KOPT-K1 (cell line): ENCODE results near the gene SLC26A9.

Source experiments
- H3K27ac ChIP-seq: fragments of 200-600 bp; sonication (generic); 2 replicates; pipeline ENCODE4 v1.5.1; 2016; ENCODE audit warnings: antibody characterized with exemption, mild to moderate bottlenecking, low read depth, low read length; ENCODE audit not compliant: poor library complexity, severe bottlenecking
- H3K36me3 ChIP-seq: fragments of 200-600 bp; sonication (generic); 2 replicates; pipeline ENCODE4 v1.5.1; 2017; ENCODE audit warnings: antibody characterized with exemption, mild to moderate bottlenecking, low read length, moderate library complexity; ENCODE audit not compliant: insufficient read depth
- H3K9me3 ChIP-seq: fragments of 200-600 bp; sonication (generic); 2 replicates; pipeline ENCODE4 v1.5.1; 2017; ENCODE audit warnings: antibody characterized with exemption, low read length, mild to moderate bottlenecking; ENCODE audit not compliant: insufficient read depth, poor library complexity, severe bottlenecking

The SLC26A9 gene, protein sequence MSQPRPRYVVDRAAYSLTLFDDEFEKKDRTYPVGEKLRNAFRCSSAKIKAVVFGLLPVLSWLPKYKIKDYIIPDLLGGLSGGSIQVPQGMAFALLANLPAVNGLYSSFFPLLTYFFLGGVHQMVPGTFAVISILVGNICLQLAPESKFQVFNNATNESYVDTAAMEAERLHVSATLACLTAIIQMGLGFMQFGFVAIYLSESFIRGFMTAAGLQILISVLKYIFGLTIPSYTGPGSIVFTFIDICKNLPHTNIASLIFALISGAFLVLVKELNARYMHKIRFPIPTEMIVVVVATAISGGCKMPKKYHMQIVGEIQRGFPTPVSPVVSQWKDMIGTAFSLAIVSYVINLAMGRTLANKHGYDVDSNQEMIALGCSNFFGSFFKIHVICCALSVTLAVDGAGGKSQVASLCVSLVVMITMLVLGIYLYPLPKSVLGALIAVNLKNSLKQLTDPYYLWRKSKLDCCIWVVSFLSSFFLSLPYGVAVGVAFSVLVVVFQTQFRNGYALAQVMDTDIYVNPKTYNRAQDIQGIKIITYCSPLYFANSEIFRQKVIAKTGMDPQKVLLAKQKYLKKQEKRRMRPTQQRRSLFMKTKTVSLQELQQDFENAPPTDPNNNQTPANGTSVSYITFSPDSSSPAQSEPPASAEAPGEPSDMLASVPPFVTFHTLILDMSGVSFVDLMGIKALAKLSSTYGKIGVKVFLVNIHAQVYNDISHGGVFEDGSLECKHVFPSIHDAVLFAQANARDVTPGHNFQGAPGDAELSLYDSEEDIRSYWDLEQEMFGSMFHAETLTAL

DNA sequence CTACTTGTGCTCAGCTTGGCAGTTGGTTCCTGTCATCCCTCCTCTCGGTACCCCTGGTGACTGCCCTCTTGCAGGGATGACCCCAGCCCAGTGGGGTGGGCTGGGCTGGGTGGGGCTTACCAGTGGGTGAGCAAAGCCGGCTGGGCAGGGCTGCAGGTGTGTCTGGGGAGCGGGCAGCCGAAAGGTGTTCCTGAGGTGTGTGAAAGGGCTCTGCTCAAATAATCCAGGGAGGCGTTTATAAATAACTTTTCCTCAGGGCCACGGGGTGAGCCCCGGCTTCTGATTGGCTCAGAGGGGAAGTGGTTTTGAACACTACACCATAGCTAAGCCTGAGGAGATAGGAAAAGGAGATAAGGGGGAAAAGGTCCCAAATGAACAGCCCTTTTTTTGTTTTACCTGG lies at the start of gene SLC26A9:
TSS of gene SLC26A9 (minus strand) at position 212 of the 400 bp plus-strand sequence. CDS start 7,636 bp downstream, outside the sequence.
- H3K9me3 ChIP-seq = no peaks in the 10 kb centered on the region
- H3K27ac ChIP-seq = no peak within 1 kb of the TSS

DNA sequence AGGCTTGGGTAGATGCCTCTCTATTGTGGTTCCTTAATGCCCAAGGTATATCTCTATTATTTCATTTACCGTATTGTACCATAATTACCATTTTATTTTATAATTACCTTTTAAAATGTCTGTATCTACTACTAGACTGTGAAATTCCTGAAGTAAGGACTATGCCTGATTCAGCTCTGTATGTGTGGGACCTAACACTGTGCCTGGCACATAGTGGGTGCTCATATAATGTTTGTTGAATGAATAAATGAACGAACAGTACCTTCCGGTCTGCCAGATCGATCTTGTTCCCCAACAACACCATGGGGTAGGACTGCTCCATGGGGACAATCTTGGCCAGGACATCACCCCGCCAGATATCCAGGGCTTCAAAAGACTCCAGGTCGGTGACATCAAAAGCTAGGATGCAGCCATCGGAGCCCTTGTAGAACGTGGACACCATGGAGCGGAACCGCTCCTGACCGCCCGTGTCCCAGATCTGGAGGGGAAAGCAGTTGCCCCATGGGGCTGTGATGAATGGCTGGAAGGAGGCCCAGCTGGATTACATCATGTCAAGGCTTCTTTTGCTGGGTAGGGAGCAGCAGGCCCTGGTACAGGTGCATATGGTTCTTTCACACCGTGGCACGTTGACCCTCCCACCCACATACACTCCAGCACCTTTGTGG lies 49.1 kb upstream of the SLC26A9 start:
- Histone ChIP-seq H3K36me3 (no peaks in the 10 kb centered on the region), H3K27ac (no peak overlapping the region), H3K9me3 (no peaks in the 10 kb centered on the region)

More for the DNA sequence above, at the start of gene SLC26A9:
- H3K36me3 ChIP-seq = no peaks in the 10 kb centered on the region

DNA sequence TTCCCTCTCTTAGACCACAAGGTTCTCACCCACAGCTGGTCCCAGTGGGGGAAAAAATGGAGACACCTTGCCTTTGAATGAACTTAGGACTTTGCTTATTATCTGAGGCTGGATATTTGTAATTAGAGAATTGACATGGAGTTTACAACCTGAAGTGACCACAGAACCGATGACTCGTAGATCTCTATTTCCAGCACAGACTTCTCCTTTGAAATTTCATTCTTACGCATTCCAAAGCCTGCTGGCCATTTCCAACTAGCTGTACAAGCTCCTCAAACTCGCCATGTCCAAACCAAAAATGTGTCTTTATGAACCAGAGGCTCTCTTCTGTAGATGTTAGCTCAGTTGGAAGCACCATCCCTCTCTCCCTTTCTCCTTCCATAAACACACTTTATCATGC lies 48.0 kb upstream of the SLC26A9 start:
- no peaks in the 10 kb centered on the region for H3K36me3 ChIP-seq
- H3K9me3 ChIP-seq = no peaks in the 10 kb centered on the region
- H3K27ac ChIP-seq = no peak overlapping the region

DNA sequence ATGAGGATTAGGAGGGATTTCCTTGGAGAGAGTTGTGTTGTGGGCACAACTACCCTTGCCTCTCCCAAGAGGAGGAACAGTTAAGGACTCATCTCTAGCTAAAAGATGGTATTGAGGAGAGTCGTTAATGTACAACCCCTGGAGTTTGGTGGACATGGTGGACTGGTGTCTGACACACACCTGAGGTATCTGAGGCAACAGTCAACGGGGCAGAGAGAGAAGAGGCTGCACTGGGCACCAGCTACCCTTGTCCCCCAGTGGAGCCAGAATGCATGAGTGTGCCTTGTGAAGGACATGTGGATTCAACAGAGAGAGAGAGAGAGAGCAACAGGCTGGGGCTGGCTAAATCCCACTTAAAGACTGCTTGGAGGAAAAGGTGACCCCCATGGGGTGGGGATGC lies 47.0 kb upstream of the SLC26A9 start:
- Histone ChIP-seq H3K36me3 (no peaks in the 10 kb centered on the region), H3K9me3 (no peaks in the 10 kb centered on the region), H3K27ac (no peak overlapping the region)

DNA sequence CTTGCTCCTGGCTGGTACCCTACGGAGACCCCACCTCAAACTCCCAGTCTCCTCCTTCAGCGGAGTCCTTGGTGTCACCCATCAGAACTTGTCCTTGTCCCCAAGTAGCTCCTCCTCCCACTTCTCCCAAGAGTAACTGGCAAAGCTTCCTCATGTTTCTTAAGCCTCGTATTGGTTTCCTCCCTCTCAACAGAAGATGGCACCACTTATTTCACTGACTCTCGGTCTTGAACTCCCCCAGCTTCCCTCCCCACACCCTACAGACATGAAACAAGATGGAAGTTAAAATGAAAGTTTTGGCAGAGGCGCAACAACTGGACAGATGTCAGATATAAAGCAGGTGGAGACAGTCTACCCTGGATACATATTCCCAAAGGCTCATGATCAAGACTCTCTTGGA lies 46.5 kb upstream of the SLC26A9 start:
- H3K36me3 ChIP-seq = no peaks in the 10 kb centered on the region
- H3K27ac ChIP-seq = no peak overlapping the region

DNA sequence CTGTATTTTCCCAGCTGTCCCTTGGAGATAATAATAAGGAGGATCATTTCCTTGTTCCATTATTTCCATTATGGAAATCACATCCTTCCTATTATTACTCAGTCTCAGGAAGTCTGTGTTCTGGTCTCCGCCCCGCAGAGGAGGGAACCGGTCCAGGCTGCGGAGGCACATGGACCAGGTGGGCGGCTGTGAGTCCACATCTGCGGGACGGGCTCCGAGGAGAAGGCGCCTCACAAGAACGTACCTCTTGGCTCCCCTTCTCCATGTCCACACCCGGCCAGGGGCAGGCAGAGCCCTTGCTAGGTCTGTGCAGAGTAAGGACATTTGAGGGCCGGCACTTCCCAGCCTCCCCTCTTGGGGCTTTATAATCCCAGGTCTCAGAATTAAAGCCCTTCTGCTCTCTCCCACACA lies 45.3 kb upstream of the SLC26A9 start:
- Histone ChIP-seq H3K36me3 (no peaks in the 10 kb centered on the region), H3K9me3 (no peaks in the 10 kb centered on the region), H3K27ac (no peak overlapping the region)

More for the DNA sequence above, 46.5 kb upstream of the SLC26A9 start:
- no peaks in the 10 kb centered on the region for H3K9me3 ChIP-seq

DNA sequence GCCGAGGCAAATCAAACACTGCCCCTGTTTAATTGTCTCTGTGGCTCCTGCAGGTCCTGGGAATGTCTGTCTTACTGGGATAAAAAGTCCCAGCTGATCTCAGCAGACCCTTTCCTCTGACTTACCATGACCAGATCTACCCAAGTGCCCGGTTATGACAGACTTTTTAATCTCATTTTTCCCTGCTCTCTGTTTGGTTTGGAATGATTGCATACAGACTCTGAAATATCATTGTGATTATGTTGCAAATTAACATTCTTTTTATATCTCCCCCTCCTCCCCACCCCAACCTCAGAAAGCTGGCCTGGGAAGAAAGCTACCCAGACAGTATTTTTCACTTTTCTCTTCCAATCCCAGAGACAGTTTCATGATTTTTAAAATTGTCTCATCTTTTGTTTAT lies 43.6 kb upstream of the SLC26A9 start:
- Histone ChIP-seq H3K36me3 (no peaks in the 10 kb centered on the region), H3K9me3 (no peaks in the 10 kb centered on the region), H3K27ac (no peak overlapping the region)

DNA sequence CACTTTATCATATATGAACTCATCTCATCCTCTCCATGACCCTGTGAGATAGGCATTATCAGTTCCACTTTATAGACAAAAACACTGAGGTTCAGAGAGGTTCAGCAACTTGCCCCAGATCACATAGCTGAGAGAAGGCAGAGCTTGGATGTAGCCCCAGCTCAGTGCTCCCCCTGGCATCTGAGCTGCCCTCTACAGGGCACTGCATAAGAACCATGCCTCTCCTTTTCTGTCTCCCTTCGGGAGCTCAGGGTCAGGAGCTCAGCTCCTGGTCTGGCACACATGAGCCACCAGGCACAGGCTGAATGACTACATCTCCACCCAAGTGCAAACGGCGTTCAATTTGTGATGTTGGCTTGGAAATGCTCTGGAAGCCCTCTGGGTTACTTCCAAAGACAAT lies 43.0 kb upstream of the SLC26A9 start:
- no peaks in the 10 kb centered on the region for H3K36me3 ChIP-seq
- H3K27ac ChIP-seq = no peak overlapping the region
- H3K9me3 ChIP-seq = no peaks in the 10 kb centered on the region

DNA sequence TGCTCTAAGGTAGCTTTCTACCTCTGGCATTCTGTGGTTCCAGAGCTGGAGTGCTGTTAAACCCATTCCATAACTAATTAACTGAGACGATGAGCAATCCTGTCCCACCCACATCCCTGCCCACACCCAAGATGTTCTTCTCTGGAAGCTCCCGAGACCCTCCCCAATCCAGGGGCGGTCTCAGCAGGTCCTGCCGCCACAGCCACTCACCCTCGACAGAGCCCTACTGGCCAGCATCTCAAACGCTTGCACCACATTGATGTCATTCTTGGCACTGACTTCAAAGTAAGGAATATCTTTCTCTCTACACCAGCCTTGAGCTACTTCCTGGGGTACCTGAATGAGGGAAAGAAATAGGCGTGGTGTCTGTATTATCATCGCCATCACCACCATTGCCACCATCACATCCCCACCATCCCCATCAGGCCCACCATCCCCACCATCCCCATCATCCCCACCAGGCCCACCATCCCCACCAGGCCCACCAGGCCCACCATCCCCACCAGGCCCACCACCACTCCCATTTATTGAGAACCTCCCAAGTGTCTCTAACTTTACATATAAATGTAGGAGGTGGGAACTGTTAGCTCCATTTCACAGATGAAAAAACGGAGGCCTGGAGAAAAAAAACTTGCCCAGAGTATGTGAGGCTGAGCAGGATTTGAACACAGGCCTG lies 42.2 kb upstream of the SLC26A9 start:
- Histone ChIP-seq H3K27ac (no peak overlapping the region), H3K36me3 (no peaks in the 10 kb centered on the region), H3K9me3 (no peaks in the 10 kb centered on the region)

DNA sequence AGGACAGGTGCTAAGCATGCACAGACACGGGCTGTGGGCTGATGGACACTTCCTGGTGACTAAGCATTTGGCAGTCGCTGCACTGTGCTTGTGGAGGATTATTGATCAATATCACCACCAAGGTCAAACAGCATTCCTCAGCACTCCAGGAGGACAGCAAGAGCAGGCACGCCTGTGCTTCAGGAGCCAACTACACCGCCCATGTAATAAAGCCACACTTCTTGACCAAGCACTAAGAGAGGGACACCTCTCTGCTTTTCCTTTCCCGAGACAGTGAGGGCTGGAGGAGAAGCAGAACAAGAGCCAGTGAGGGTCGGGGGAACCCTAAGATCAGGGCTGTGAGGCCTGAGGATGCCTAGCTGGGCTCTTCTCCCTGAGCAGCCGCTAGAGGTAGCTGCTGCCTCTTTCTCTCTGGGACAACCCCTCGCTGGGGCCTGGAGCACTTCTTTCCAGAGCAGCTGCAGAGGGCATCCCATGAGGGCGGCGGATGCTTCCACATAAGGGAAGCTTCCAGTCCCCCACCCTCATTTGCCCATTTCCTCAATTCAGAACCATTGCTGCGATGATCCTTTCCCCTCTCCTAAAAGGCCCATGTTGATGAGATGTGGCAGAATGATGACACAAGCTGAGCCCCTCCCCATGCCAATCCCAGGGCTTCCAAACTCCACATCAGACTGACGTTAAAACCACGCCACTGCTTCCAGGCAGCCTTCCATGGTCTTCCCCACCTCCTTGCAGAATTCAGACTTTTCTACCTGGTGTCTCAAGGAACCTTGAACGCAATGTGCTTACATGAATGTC lies 40.9 kb upstream of the SLC26A9 start:
- H3K9me3 ChIP-seq = no peaks in the 10 kb centered on the region
- no peaks in the 10 kb centered on the region for H3K36me3 ChIP-seq

DNA sequence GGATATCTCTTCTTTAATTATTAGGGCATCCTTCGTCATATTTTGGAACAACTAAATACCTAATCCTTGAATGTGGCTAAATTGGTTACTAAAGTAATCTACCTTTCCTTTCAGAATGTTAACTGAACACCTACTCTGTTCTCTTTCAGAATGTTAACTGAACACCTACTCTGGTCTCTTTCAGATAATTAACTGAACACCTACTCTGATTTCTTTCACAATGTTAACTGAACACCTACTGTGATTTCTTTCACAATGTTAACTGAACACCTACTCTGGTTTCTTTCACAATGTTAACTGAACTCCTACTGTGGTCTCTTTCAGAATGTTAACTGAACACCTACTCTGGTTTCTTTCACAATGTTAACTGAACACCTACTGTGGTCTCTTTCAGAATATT lies 38.0 kb upstream of the SLC26A9 start:
- Histone ChIP-seq H3K36me3 (no peaks in the 10 kb centered on the region), H3K9me3 (no peaks in the 10 kb centered on the region)

More for the DNA sequence above, 40.9 kb upstream of the SLC26A9 start:
- H3K27ac ChIP-seq = no peak overlapping the region

DNA sequence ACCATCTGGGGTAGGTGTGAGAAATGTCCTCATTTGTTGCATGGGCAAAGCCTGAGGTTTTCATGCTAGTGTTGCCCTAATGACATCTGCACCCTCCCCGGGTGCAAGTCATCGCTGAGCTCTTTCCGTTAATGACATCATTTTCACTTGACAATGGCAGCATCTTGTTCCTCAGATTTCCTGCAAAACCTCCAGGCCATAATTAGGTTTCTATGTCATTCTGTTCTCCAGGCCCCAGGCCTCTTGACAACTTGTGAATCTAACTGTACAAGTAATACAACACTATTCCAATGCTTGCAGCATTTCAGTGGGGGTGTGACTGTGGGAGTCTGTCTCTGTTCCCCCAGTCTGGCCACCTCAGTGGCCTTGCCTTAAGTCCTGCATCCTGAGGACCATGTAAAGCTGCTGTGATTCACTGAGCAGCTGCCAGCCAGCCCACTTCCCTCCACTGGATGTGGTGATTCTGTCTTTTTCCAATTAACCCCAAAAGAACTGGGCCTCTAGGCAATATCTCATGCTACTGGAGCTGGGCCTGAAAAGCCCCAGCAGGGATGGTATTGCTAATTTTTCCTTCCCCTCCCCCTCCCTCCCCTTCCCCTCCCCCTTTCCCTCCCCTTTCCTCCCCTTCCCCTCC lies 37.1 kb upstream of the SLC26A9 start:
- H3K27ac ChIP-seq = no peak overlapping the region
- H3K36me3 ChIP-seq = no peaks in the 10 kb centered on the region

More for the DNA sequence above, 38.0 kb upstream of the SLC26A9 start:
- H3K27ac ChIP-seq = no peak overlapping the region

DNA sequence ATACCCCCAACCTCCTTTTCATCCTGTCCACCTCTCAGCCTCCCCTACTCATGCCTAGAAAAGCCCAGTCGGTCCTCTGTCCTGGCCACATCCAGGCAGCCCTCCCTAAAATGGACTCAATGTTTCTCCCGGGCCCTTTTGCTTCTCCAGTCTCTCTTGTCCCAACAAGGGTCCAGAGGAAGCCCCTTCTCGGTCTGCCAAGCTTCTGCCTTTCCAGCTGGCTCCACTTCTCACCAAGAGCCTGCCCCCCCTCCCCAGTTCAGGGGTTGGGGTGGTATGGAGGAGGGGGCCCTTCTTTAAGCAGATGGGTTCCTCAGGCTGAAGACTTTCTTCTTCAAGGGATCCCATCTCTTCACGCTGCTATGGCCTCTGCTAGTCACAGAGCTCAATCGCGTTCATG lies 36.0 kb upstream of the SLC26A9 start:
- Histone ChIP-seq H3K9me3 (no peaks in the 10 kb centered on the region), H3K36me3 (no peaks in the 10 kb centered on the region), H3K27ac (no peak overlapping the region)

More for the DNA sequence above, 37.1 kb upstream of the SLC26A9 start:
- H3K9me3 ChIP-seq = no peaks in the 10 kb centered on the region

DNA sequence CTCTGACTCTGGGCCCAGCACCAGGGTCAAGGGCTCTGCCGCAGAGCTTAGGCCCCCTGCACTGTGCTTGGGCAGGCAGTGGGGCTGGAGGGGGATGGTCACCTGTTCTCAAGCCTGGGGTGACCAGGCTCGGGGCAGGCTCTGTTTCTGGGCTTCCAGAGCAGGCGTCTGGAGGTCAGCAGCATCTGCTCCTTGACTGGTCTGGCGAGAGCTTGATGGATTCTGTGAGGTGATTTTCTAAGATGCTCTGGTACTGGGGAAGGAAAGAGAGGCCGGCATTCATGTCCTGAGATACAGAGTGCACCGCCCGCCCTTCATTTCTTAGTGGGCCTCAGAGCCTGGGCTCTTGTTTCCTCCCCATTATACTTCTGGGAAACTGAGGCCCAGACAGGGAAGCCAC lies 35.4 kb upstream of the SLC26A9 start:
- H3K27ac ChIP-seq = no peak overlapping the region
- no peaks in the 10 kb centered on the region for H3K9me3 ChIP-seq
- no peaks in the 10 kb centered on the region for H3K36me3 ChIP-seq
